VCaP (cell line): ENCODE results near the gene CIART.

ENCODE experiments used
- H3K27ac ChIP-seq: fragments of 450-650 bp; 2 replicates; pipeline ENCODE4 v1.5.1; 2017
- TF ChIP-seq, protein P1 (sequence below): fragments of 450-650 bp; conservative IDR thresholded peaks from 2 replicates; pipeline ENCODE4 v1.5.1; 2017; ENCODE audit warnings: mild to moderate bottlenecking, moderate library complexity

CIART gene

DNA sequence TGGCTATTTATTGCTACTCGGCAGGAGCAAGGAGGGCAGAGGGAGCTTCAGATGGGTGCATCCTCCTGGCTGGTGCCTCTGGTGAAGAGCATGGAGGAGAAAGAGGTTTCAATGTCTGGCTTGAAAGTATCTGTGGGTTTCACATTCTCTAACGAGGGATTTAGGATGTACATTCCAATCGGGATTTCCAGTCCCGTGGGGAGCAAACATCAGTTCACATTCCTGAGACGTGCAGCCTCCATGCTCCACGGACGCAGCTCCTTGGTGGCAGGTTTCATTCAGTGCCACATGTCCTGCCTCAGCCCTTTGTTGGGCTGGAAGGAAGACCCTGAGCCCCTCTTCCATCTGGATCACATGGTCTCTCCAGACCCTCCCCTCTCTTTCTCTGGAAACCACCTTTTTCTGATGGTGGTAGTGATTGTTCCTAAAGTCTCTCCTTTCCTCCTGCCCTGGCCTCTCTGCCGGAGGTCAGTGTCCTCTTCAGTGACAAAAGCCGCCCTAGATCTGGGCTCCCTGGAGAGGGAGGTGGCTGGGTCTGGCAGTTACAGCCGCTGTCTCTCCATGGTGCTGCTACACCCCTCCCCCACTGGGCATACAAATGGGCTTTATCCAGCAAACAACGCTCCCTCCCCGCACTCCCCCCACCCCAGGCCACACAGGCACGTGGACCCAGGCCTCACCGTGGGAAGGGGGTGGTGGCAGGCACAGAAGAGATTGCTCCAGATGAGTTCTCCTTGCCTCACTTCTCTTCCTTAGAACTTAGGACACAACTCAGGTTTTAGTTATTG, 25.6 kb upstream of the CIART start:
- TF ChIP-seq, protein P1, sequence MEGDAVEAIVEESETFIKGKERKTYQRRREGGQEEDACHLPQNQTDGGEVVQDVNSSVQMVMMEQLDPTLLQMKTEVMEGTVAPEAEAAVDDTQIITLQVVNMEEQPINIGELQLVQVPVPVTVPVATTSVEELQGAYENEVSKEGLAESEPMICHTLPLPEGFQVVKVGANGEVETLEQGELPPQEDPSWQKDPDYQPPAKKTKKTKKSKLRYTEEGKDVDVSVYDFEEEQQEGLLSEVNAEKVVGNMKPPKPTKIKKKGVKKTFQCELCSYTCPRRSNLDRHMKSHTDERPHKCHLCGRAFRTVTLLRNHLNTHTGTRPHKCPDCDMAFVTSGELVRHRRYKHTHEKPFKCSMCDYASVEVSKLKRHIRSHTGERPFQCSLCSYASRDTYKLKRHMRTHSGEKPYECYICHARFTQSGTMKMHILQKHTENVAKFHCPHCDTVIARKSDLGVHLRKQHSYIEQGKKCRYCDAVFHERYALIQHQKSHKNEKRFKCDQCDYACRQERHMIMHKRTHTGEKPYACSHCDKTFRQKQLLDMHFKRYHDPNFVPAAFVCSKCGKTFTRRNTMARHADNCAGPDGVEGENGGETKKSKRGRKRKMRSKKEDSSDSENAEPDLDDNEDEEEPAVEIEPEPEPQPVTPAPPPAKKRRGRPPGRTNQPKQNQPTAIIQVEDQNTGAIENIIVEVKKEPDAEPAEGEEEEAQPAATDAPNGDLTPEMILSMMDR, result no peak
- peak overlapping the region; percentile 20; the same call in 1 of the 2 replicates for H3K27ac ChIP-seq

DNA sequence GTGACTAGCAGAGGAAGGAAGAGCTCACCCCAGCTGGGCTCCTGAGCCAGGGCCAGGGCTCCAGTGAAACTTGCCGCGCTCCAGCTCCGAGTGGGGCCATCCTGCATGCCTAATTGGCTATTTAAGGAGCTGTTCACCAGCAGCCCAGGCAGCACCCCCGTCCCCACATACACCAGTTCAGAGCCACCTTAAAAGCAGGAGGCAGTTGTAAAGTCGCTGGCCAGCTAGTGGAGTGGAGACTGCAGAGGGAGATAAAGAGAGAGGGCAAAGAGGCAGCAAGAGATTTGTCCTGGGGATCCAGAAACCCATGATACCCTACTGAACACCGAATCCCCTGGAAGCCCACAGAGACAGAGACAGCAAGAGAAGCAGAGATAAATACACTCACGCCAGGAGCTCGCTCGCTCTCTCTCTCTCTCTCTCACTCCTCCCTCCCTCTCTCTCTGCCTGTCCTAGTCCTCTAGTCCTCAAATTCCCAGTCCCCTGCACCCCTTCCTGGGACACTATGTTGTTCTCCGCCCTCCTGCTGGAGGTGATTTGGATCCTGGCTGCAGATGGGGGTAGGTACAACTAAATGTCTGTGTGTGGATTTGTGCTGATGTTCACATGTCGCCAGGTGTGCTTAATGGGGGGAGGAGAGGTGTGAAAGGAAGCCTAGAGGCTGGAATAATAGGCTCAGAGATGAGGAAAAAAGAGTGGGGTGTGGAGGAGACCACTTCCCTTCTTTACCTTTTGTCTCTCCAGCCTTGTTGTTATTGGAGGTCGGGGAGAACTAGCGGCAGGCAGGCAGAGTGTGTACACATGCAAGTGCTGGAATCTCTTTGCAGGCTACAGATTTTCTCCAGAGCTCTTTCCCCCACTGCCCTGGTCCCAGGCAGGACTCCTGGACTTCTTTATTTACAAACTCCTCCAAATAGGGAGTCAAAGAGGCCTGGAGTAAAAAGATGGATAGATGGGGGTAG, 24.4 kb upstream of the CIART start, which contains the start of gene CA14:
TSS of gene CA14 (plus strand) at position 151 of the 962 bp plus-strand sequence. CDS start at position 506, 355 bp downstream.
- peak within 1 kb of the TSS; percentile 20; the same call in 1 of the 2 replicates for H3K27ac ChIP-seq
- TF ChIP-seq, protein P1, result no peak

DNA sequence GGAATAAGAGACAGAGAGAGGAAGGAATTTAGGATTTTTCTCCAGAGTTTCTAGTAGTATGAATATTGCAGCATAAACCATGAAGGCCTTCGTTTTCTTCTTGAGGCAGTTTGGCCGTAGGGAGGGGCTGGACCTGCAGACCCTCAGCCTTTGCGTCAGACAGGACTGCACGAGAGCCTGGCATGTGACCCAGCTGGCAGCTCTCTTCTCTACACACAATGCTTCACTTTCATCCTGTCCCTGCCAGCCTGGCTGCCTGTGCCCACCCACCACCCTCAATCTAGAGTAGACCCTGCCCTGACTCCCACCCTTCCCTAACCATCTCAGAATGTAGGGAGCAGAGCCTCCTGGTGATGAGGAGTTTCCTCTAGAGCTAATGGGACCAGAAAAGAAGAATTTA, 23.1 kb upstream of the CIART start:
- TF ChIP-seq, protein P1, result no peak
- peak overlapping the region; percentile 34 for H3K27ac ChIP-seq

DNA sequence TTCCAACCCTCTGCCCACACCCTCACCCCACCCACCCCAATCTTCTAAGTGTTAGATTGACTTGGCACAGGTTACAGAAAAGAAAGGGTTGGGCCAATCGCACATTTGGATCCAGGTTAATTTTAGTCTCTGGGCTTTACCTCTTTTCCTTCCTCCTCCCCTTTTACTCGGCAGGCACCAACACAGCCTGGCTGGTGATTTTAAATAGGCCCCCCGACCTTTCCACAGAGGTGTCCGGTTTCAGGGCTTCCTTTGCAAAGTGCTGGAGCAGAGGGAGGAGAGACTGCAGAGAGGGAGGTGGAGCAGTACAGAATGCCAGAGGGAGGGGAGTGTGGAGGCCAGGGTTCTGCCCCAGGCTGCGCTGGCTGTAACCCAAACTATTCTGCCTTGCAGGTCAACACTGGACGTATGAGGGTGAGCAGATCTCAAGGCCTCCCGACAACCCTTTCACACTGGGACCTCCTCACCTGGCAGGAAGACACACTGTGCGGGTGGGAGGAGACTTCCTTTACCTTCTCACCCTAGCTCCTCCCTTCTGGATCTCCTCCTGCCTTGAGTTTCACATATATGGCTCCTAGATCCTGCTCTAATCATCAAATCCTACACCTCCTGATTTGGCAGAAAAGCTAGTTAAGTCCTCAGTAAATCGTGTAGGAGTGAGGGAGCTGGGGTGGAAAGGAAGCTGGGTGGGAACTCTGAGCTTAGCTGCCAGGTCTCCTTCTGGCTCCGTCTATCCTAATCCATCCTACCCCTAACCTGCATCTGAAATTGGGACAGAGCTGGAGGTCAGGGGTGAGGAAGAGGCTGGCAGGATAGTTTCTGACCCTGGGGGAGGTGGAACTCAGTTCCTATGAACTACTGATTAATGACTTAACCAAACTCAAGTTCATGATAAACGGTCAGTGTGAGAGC, 22.3 kb upstream of the CIART start:
- H3K27ac ChIP-seq, result peak overlapping the region; percentile 34

DNA sequence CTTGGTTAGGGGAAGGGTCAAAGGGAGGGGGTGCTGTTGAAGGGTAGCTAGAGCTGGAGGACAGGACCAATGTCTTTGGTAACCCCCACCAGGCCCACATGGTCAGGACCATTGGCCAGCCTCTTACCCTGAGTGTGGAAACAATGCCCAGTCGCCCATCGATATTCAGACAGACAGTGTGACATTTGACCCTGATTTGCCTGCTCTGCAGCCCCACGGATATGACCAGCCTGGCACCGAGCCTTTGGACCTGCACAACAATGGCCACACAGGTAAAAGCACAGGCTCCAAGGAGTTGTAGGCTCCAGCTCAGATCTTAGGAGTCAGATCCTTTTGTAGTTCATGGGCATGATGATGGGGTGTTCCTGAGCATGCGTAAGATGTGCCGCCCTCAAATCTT, 21.0 kb upstream of the CIART start:
- TF ChIP-seq, protein P1, result no peak
- H3K27ac ChIP-seq, result no peak overlapping the region

More for the DNA sequence above, 22.3 kb upstream of the CIART start:
- TF ChIP-seq, protein P1, result no peak

DNA sequence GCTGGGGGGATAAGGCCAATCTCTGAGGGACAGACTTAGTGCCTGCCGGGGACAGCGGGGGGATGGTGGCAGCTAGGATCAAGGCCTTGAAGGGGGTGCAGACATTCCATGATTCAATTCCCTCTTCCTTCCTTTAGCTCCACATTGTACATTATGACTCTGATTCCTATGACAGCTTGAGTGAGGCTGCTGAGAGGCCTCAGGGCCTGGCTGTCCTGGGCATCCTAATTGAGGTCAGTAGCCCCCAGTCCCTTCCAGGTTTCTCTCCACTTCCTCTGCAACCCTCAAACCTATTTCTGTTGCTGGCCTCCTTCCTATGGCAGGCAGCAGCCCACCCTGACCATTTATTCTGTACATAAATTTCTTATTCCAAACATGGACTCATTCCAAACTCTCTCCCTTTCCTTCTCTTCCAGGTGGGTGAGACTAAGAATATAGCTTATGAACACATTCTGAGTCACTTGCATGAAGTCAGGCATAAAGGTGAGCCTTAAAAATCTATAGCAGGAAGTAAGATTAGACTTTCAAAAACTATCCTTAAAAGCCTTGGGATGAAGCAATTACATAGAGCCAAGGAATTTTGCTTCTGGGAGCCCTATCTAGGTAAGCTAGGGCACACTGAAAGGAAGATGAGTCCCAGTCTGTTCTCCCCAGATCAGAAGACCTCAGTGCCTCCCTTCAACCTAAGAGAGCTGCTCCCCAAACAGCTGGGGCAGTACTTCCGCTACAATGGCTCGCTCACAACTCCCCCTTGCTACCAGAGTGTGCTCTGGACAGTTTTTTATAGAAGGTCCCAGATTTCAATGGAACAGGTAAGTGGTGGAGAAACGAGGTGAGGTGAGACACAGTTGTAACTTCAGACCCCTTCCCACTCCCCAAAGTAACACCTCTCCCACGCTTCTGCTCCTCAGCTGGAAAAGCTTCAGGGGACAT, 19.7 kb upstream of the CIART start:
- TF ChIP-seq, protein P1, result no peak
- H3K27ac ChIP-seq, result no peak overlapping the region
